Embryonic facial prominence (tissue), 1 donor: ENCODE data around the gene LRRC43.

Experiments used
- DNase-seq: peaks from one replicate; pipeline ENCODE4 v3.0.0-alpha.2; 2016; ENCODE audit errors: extremely low spot score

The LRRC43 gene

GRCh38 chr12:122226366-122227125, 43.6 kb downstream of the LRRC43 start:
- DNase-seq, result no peak

DNA sequence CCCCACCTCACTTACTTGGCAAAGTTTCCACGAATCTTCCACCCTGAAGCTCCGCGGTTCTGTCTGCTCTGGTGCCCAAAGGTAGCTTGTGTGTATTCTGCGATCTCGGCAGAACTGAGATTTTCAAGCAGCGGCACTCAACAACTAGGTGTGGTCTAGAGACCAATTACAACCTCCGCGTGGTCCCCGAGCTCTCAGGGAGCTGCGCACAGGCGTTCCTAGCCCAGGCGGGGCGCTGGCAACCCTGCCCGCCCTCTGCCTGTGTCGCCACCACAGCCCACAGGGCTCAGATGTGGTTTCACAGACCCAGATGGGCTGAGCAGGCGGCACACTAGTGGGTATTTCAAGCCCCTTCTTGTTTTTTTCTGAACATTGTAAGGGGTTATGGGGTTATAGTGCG, 44.4 kb downstream of the LRRC43 start:
- DNase-seq, result no peak

DNA sequence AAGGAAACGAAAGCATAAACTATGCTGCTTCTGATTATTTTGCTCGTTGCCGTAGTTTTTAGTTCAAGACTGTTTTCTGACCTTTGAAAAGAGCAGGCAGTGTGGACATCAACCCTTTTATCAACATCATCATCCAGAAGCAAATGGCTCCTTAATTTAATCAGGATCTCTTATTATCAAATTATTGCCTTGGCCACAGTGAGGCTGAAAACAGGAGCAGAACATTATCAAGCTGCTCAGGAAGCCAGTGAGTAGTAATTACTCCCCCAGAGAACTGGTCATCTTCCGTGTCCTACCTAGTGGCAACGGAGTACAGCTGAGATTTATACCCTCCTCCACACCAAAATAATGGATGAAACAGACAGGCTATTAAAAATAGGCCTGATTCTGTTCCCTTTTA, 45.2 kb downstream of the LRRC43 start:
- DNase-seq, result no peak

GRCh38 chr12:122230798-122231197, 47.9 kb downstream of the LRRC43 start:
- DNase-seq, result no peak

DNA sequence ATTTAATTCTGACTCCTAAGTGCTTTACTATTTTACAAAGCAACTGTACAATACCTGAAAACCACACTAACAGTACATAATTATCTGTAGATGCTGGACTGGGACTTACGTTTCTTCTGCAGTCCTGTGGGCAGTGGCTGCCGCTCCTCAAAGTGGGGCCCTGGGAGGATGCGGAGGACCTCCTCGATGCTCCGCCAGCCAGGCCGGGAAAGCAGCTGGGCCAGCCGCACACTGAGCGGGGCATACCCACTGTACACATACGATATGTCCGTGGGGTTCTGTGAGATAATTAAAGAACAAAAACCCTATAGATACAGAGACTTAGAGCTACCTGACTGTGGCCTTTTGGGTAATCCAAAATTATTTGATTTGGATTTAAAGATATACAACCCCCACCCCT, 49.8 kb downstream of the LRRC43 start:
- DNase-seq, result no peak

- DNase-seq, result no peak
Observed at GRCh38 chr12:122235741-122236140, 52.8 kb downstream of the LRRC43 start.

DNA sequence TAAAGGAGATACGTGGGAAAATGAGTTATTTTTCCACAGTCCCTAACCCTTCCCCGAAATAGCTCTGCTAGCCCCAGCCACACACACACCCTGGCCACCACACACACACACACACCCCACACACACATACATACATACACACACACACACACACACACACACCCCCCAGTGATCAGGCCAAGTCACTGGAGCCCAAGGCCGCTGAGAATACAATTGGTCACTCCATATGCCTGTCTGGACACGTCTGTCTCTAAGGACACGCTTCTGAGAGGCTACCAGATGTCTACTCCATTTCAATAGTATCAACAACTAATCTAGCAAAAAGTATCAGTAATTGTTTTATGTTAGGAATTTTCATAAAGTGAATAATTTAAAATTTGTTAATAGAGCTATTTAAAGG, 55.9 kb downstream of the LRRC43 start:
- no peak for DNase-seq

DNA sequence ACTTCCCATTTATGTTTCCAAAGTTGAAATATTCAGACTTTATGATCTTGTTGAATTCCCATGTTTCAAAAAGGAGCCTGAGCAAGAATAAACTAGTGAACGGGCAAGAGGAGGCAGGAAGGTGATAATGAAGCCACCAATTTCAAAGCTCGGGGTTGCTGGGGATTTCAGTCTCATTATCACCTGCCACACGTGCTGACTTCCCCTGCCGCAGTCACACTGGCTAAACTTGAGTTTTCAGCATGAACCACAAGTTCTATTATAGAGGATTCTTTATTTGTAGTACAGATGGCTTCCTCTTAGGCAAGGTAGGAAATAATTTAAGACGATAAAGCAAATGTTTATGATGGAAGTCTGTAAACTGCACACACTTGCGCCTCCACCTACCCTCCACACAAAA, 61.0 kb downstream of the LRRC43 start:
- DNase-seq, result no peak

DNA sequence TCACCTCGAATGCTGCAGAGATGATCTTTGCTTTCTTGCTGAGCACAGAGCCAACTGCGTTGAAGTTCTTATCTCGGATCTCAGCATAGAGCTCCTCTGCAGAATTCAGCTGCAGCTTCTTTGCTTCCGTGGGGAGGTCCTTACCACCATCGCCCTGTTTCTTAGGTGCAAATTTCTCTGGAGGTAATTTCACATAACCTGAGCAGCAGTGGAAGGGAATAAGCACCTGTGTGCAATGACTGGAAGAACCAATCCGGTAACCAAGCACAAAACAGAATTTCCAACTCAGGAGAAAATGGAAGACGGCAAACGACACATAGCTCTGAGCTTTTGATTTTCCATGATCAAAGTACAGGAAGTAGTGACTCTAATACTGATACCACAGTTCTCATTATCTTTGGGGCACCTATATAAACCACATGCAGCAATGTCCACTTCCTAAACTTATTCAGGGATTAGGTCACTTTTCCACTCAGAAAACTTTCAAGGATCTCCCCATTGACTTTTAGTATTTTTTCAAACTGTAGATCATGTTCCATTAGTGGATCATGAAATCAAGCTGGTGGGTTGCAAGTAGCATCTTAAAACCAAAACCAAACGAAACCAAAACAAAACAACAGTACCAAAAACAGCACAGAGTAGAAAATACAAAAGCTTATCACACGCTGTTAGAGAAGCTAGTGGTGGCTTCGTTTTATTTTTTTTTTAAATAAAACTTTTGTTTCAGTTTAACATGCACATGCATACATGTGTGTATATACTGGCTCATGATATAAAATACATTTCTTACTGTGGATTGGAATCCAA, 61.8 kb downstream of the LRRC43 start:
- no peak for DNase-seq

DNA sequence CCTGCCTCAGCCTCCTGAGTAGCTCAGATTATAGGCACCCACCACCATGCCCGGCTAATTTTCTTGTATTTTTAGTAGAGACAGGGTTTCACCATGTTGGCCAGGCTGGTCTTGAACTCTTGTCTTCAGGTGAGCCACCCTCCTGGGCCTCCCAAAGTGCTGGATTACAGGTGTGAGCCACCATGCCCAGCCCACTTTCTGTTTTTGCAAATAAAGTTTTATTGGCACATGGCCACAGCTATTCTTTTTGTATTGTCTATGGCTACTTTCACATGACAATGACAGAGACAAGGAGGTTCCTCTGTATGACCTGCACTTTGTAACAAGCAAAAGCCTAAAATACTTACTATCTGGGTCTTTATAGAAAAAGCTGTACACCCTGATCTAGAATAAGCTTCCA, 62.6 kb downstream of the LRRC43 start:
- no peak for DNase-seq

- no peak for DNase-seq
Observed at GRCh38 chr12:122250047-122250446, 67.1 kb downstream of the LRRC43 start.

GRCh38 chr12:122250536-122250935, 67.6 kb downstream of the LRRC43 start:
- DNase-seq, result no peak
